ENCODE measurements around the gene SLC41A2.

- no peak for TF ChIP-seq CTCF (IDR thresholded peaks at IDR 0.05; ENCODE audit: insufficient read depth, low read depth, low read length)
- no peak for TF ChIP-seq EZH2 (IDR thresholded peaks at IDR 0.05; ENCODE audit: insufficient read depth, low read length)
Measured at GRCh38 chr12:104997541-104997940, 39.5 kb upstream of the SLC41A2 start.
